Chondrocyte (in vitro differentiated cells): Measurements from ENCODE around the gene ZFAND2A. TPM values are rescaled to one million over a fixed set of nuclear protein-coding genes. Genes with fewer than 3 reads are reported as not detected.

ENCODE experiments used
- DNase-seq: peaks from one replicate; pipeline ENCODE4 v3.0.0; 2021; ENCODE audit warnings: mixed read lengths, low spot score
- H3K27ac Mint-ChIP-seq: one replicate; pipeline ENCODE4 v1.8.0; 2021; ENCODE audit warnings: mild to moderate bottlenecking, moderate library complexity, mixed read lengths; ENCODE audit not compliant: unreplicated experiment
- H3K27me3 Mint-ChIP-seq: 2 replicates; pipeline ENCODE4 v1.8.0; 2021; ENCODE audit warnings: low read depth, mixed read lengths
- H3K36me3 Mint-ChIP-seq: 2 replicates; pipeline ENCODE4 v1.8.0; 2021; ENCODE audit warnings: low read depth, mixed read lengths
- H3K4me1 Mint-ChIP-seq: 2 replicates; pipeline ENCODE4 v1.8.0; 2021; ENCODE audit warnings: low read depth, mild to moderate bottlenecking, mixed read lengths
- H3K4me3 Mint-ChIP-seq: one replicate; pipeline ENCODE4 v1.8.0; 2021; ENCODE audit warnings: mild to moderate bottlenecking, moderate library complexity, mixed read lengths; ENCODE audit not compliant: unreplicated experiment
- H3K9me3 Mint-ChIP-seq: 2 replicates; pipeline ENCODE4 v1.8.0; 2021; ENCODE audit warnings: low read depth, mixed read lengths
- total RNA-seq: library from RNA; stranded (reverse); gene quantifications from 3 replicates; pipeline ENCODE4 v1.2.1, GENCODE V29; 2021
- TF ChIP-seq, protein P1 (sequence below): fragments of 200-600 bp; sonication (generic); IDR thresholded peaks from 2 replicates; pipeline ENCODE4 v1.5.0; 2021; ENCODE audit warnings: antibody characterized with exemption, mild to moderate bottlenecking, moderate library complexity

Gene ZFAND2A
- total RNA-seq, 1 donor from 2014 or later = 16.2 TPM

DNA sequence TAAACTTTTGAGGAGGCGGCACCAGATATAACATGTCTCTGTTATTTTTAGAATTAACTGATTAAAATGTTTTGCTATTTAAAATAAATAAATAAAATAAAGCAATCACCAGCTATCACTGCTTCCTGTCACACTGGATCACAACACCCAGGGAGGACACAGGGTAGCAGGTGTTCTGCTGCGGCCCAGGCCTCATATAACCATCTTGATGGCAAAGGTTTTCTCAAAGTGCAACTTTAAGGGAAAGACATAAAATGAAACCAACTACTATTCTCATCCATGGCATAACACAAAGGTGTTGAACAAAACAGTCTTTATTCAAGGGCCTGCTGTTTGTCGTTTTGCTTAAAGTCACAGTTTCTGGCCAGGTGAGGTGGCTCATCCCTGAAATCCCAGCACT is 48.8 kb downstream of the ZFAND2A start:
- H3K27me3 Mint-ChIP-seq = no peaks in the 10 kb centered on the region
- H3K4me1 Mint-ChIP-seq = peaks cover 14% of the 10 kb centered on the region
- TF ChIP-seq, protein P1, sequence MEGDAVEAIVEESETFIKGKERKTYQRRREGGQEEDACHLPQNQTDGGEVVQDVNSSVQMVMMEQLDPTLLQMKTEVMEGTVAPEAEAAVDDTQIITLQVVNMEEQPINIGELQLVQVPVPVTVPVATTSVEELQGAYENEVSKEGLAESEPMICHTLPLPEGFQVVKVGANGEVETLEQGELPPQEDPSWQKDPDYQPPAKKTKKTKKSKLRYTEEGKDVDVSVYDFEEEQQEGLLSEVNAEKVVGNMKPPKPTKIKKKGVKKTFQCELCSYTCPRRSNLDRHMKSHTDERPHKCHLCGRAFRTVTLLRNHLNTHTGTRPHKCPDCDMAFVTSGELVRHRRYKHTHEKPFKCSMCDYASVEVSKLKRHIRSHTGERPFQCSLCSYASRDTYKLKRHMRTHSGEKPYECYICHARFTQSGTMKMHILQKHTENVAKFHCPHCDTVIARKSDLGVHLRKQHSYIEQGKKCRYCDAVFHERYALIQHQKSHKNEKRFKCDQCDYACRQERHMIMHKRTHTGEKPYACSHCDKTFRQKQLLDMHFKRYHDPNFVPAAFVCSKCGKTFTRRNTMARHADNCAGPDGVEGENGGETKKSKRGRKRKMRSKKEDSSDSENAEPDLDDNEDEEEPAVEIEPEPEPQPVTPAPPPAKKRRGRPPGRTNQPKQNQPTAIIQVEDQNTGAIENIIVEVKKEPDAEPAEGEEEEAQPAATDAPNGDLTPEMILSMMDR = no peak
- no peak overlapping the region for H3K27ac Mint-ChIP-seq
- H3K36me3 Mint-ChIP-seq = no peaks in the 10 kb centered on the region
- DNase-seq = no peak
- H3K4me3 Mint-ChIP-seq = no peak overlapping the region
- no peaks in the 10 kb centered on the region for H3K9me3 Mint-ChIP-seq

DNA sequence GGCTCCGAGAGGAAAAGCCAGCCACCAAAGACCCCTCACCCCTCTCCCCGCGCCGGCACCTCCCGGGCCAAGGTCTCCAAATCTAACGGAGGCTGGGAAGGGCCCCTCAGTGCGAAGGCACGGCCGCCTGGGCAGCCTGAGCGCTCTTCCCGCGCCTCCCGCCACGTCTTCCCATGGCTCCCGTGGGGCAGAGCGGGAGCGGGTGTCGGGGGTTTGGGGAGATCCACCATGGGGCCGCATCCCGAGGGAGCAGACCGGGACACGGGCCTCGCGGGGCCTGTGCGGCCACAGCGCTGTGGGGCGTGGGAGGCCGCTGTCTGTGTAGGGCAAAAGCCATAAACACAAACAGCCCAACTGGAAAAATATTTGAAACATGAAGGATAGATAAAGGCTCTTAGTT is 49.6 kb downstream of the ZFAND2A start:
- H3K36me3 Mint-ChIP-seq = no peaks in the 10 kb centered on the region
- H3K27me3 Mint-ChIP-seq = no peaks in the 10 kb centered on the region
- TF ChIP-seq, protein P1 = no peak
- H3K4me1 Mint-ChIP-seq = peaks cover 14% of the 10 kb centered on the region
- H3K27ac Mint-ChIP-seq = no peak overlapping the region
- peak; percentile 83 for DNase-seq
- H3K4me3 Mint-ChIP-seq = no peak overlapping the region
- H3K9me3 Mint-ChIP-seq = no peaks in the 10 kb centered on the region

DNA sequence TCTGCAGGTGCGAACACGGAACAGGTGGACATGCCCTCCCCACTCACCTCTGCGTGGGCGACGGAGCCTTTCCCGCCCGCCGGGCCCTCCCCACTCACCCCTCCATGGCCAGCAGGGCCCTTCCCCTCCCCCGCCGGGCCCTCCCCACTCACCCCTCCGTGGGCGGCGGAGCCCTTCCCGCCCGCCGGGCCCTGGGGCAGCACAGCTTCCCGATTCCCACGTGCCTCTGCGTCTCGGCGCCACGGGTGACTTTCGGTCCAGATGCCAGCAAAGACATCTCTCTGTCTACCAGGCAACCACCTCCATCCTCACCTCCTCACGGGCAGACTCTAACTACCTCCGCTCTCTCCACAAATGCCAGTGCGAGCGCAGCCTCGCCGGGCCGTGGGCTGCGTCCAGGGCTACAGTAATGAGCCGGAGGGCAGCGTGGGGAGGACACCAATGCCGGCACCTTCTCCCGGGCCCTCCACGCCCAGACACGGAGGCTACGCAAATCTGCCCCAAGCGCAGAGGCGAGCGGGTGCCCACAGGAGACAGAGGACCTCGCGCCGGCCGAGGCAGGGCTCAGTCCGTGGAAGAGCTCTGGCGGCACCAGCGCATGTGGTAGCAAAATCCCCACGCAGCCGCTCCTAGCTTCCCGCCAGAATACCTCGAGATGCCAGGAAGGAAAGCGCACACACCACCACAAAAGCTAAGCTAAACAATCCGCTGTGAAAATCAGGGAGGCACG is 50.2 kb downstream of the ZFAND2A start:
- TF ChIP-seq, protein P1 = no peak
- peak; percentile 87 for DNase-seq
- no peak overlapping the region for H3K4me3 Mint-ChIP-seq
- H3K27ac Mint-ChIP-seq = no peak overlapping the region
- no peaks in the 10 kb centered on the region for H3K36me3 Mint-ChIP-seq
- peaks cover 20% of the 10 kb centered on the region for H3K4me1 Mint-ChIP-seq
- no peaks in the 10 kb centered on the region for H3K27me3 Mint-ChIP-seq
- H3K9me3 Mint-ChIP-seq = no peaks in the 10 kb centered on the region

DNA sequence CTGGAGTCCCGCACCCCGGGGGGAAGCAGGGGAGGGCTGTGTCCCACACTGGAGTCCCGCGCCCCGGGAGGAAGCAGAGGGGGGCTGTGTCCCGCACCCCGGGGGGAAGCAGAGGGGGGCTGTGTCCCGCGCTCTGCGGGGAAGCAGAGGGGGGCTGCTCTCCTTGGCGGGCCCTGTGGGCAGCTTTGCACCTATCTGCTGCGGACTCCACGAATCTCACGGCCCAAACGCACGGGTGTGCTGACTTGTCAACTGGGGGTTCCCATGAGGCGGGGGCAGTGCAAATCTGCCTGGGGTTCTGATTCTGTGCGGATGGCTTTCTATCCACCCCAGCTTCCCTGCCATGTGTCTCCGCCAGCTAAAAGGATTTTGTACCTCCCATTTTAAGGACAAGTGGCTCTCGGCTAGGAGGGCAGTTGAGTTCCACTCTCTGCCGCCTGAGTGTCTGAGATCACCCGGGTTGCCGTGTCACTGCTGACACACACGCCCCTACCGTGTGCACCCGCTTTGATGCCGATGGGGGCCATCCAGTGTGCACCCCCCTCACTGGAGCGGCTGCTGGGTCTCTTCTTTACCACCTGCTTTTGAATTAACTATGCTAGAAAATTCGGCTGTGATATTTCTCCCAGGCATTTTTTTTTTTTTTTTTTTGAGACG is 51.6 kb downstream of the ZFAND2A start:
- no peaks in the 10 kb centered on the region for H3K9me3 Mint-ChIP-seq
- H3K27me3 Mint-ChIP-seq = no peaks in the 10 kb centered on the region
- H3K4me1 Mint-ChIP-seq = peaks cover 28% of the 10 kb centered on the region
- TF ChIP-seq, protein P1 = no peak
- H3K36me3 Mint-ChIP-seq = no peaks in the 10 kb centered on the region
- H3K4me3 Mint-ChIP-seq = no peak overlapping the region
- H3K27ac Mint-ChIP-seq = no peak overlapping the region
- DNase-seq = peak; percentile 76

DNA sequence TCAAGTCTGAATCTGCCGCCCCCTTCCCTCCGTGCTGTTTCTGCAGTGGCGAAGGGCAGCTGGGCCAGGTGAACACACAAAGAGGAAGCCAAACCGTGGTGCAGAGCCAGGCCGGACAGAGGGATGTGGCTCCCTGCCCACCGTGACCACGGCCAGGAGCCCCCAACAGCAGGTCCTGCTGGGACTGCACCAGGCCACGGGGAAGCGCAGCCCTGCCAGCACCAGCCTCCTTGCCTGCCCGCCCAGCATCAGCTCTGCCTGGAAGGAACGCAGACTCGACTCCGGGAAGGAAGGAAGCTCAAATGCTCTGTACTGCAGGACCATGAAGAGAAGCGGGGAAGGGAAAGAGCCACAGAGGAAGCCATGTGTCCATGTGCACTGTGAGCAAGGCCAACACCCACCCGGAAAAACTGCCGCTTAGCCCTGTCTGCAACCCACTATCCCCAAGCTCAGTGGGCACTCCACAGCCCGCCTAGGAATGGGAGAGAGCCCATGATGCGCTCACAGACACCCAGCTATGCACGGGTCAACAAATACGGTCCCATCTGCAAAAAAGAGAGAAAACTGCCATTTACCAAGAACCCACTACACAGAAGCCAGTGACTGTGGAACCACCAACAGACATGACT is 53.1 kb downstream of the ZFAND2A start:
- Mint-ChIP-seq H3K4me1 (peaks cover 28% of the 10 kb centered on the region), H3K27ac (no peak overlapping the region), H3K9me3 (no peaks in the 10 kb centered on the region), H3K27me3 (no peaks in the 10 kb centered on the region), H3K36me3 (no peaks in the 10 kb centered on the region), H3K4me3 (no peak overlapping the region)
- TF ChIP-seq, protein P1 = no peak
- DNase-seq = peak; percentile 81
